Liver (tissue), 9 donors: ENCODE results near the gene PIEZO2. TPM values are rescaled to one million over a fixed set of nuclear protein-coding genes. Genes with fewer than 3 reads are reported as not detected.

Experiments used
- DNase-seq: peaks from one replicate; pipeline ENCODE4 v3.0.0-alpha.2; 2017; ENCODE audit warnings: low spot score
- H3K27ac ChIP-seq, 2 donors: one replicate each; pipeline ENCODE4 v1.7.0; 2013; ENCODE audit warnings: inconsistent platforms in 2 of 2, low read length in 2 of 2, control low read depth in 1 of 2, low read depth in 1 of 2, mild to moderate bottlenecking in 1 of 2
- H3K27me3 ChIP-seq, 4 donors: one replicate each; pipeline versions ENCODE4 v1.6.1 to v1.7.0; 2013; ENCODE audit warnings: low read length in 3 of 4, inconsistent platforms in 1 of 4, mild to moderate bottlenecking in 1 of 4, moderate library complexity in 1 of 4; ENCODE audit not compliant: control insufficient read depth in 4 of 4, insufficient read depth in 4 of 4
- H3K36me3 ChIP-seq, 4 donors: one replicate each; pipeline versions ENCODE4 v1.6.1 to v1.7.0; 2013; ENCODE audit warnings: low read length in 3 of 4, mild to moderate bottlenecking in 3 of 4, low read depth in 1 of 4, moderate library complexity in 1 of 4; ENCODE audit not compliant: control insufficient read depth in 4 of 4, insufficient read depth in 3 of 4
- H3K4me1 ChIP-seq, 4 donors: one replicate each; pipeline versions ENCODE4 v1.6.1 to v1.7.0; 2013; ENCODE audit warnings: low read length in 3 of 4, mild to moderate bottlenecking in 3 of 4, moderate library complexity in 1 of 4; ENCODE audit not compliant: control insufficient read depth in 4 of 4, insufficient read depth in 4 of 4
- H3K4me3 ChIP-seq, 3 donors: one replicate each; pipeline versions ENCODE4 v1.6.1 to v1.7.0; 2013; ENCODE audit warnings: low read length in 3 of 3, control low read depth in 1 of 3, low read depth in 1 of 3, mild to moderate bottlenecking in 1 of 3
- H3K9ac ChIP-seq, 2 donors: one replicate each; pipeline ENCODE4 v1.7.0; 2013; ENCODE audit warnings: low read length in 2 of 2, mild to moderate bottlenecking in 2 of 2, moderate library complexity in 2 of 2, control low read depth in 1 of 2, low read depth in 1 of 2
- H3K9me3 ChIP-seq, 4 donors: one replicate each; pipeline versions ENCODE4 v1.6.1 to v1.7.0; 2013; ENCODE audit warnings: low read length in 3 of 4; ENCODE audit not compliant: control insufficient read depth in 4 of 4
- ATF3 ChIP-seq: IDR thresholded peaks from 2 replicates; pipeline ENCODE4 v1.6.1; 2016; ENCODE audit warnings: antibody characterized with exemption
- CTCF ChIP-seq: fragments of 150-350 bp; IDR thresholded peaks from 2 replicates; pipeline ENCODE4 v1.5.1; 2017; ENCODE audit warnings: improper control_type of control experiment, low read depth, low read length; ENCODE audit not compliant: missing input control
- EGR1 ChIP-seq, 2 donors: IDR thresholded peaks; 2 replicates each; pipeline ENCODE4 v1.6.1; 2016 to 2018; ENCODE audit warnings: antibody characterized with exemption in 2 of 2, low read depth in 2 of 2
- FOXA1 ChIP-seq: IDR thresholded peaks from 2 replicates; pipeline ENCODE4 v1.6.1; 2016; ENCODE audit warnings: antibody characterized with exemption
- FOXA2 ChIP-seq: IDR thresholded peaks from 2 replicates; pipeline ENCODE4 v1.6.1; 2016; ENCODE audit warnings: antibody characterized with exemption
- GABPA ChIP-seq, 2 donors: IDR thresholded peaks in 1 of 2; conservative IDR thresholded peaks in 1 of 2; 2 replicates each; pipeline ENCODE4 v1.6.1; 2016; ENCODE audit warnings: antibody characterized with exemption in 2 of 2, mild to moderate bottlenecking in 1 of 2, moderate library complexity in 1 of 2
- HNF4A ChIP-seq, 2 donors: conservative IDR thresholded peaks; 2 replicates each; pipeline ENCODE4 v1.6.1; 2016; ENCODE audit warnings: antibody characterized with exemption in 2 of 2, mild to moderate bottlenecking in 2 of 2
- HNF4G ChIP-seq: IDR thresholded peaks from 2 replicates; pipeline ENCODE4 v1.6.1; 2016; ENCODE audit warnings: antibody characterized with exemption
- JUND ChIP-seq, 2 donors: IDR thresholded peaks; 2 replicates each; pipeline ENCODE4 v1.6.1; 2016; ENCODE audit warnings: antibody characterized with exemption in 2 of 2
- MAX ChIP-seq: IDR thresholded peaks from 2 replicates; pipeline ENCODE4 v1.6.1; 2016; ENCODE audit warnings: antibody characterized with exemption
- NR2F2 ChIP-seq: IDR thresholded peaks from 2 replicates; pipeline ENCODE4 v1.6.1; 2016; ENCODE audit warnings: antibody characterized with exemption
- RAD21 ChIP-seq, 2 donors: IDR thresholded peaks; 2 replicates each; pipeline ENCODE4 v1.6.1; 2016; ENCODE audit warnings: antibody characterized with exemption in 2 of 2, mild to moderate bottlenecking in 2 of 2
- REST ChIP-seq: IDR thresholded peaks from 2 replicates; pipeline ENCODE4 v1.6.1; 2016; ENCODE audit warnings: antibody characterized with exemption, mild to moderate bottlenecking
- RXRA ChIP-seq, 2 donors: IDR thresholded peaks; 2 replicates each; pipeline ENCODE4 v1.6.1; 2017 to 2018; ENCODE audit warnings: antibody characterized with exemption in 2 of 2, mild to moderate bottlenecking in 1 of 2
- SP1 ChIP-seq: IDR thresholded peaks from 2 replicates; pipeline ENCODE4 v1.6.1; 2018; ENCODE audit warnings: antibody characterized with exemption, mild to moderate bottlenecking
- TAF1 ChIP-seq: conservative IDR thresholded peaks from 2 replicates; pipeline ENCODE4 v1.6.1; 2016; ENCODE audit warnings: antibody characterized with exemption, mild to moderate bottlenecking
- YY1 ChIP-seq: IDR thresholded peaks from 2 replicates; pipeline ENCODE4 v1.6.1; 2016; ENCODE audit warnings: antibody characterized with exemption, mild to moderate bottlenecking
- ZBTB33 ChIP-seq: IDR thresholded peaks from 2 replicates; pipeline ENCODE4 v1.6.1; 2016; ENCODE audit warnings: antibody characterized with exemption
- WGBS: extraction: QIAGEN DNeasy Blood & Tissue Kit; methylation state at CpG from one replicate; pipeline ENCODE4 v1.1.7; 2013; 5-methylcytosine and 5-hydroxymethylcytosine counted together
- polyA plus RNA-seq, 2 donors: library from polyadenylated mRNA; stranded (reverse) in 1 of 2; unstranded in 1 of 2; fragments of 200-250 nt in 1 of 2; fragments of >200 nt in 1 of 2; fragmentation: Nextera tagmentation in 1 of 2; extraction: Ambion mirVana in 1 of 2; gene quantifications; one replicate each; pipeline versions ENCODE4 v1.2.1 to v1.2.3, GENCODE V29; 2013 to 2015
- total RNA-seq, 2 donors: library from RNA; depleted of rRNA; stranded (reverse); fragments of >200 nt; gene quantifications; one replicate each; pipeline ENCODE4 v1.2.3, GENCODE V29; 2014
- donor health status: healthy.
- donor health status: healthy.
- donor health status: healthy.
- donor health status: healthy.
- donor health status: healthy.

PIEZO2 gene
- total and polyA plus RNA-seq, 4 donors, result 1.1 to 12.3 (median 4.8) TPM

GRCh38 chr18:11034884-11035283 is 114.5 kb downstream of the PIEZO2 start:
- WGBS, result 69% methylated on average over 4 of the region's 4 CpGs
- Histone ChIP-seq H3K36me3 (no peaks in the 10 kb centered on the region), H3K4me1 (peaks cover 3 to 9% (median 7%) of the 10 kb centered on the region in 4 donors), H3K27ac (no peak overlapping the region), H3K4me3 (no peak overlapping the region), H3K9me3 (no peaks in the 10 kb centered on the region), H3K27me3 (no peaks in the 10 kb centered on the region), H3K9ac (no peak overlapping the region)
- TF ChIP-seq ATF3 (no peak), YY1 (no peak)
- no peak for DNase-seq

- H3K4me1 ChIP-seq, result peaks cover 3 to 15% (median 10%) of the 10 kb centered on the region in 4 donors
- no peaks in the 10 kb centered on the region for H3K9me3 ChIP-seq
- no peak overlapping the region for H3K4me3 ChIP-seq
- TF ChIP-seq RAD21 (IDR thresholded peaks at IDR 0.05), result no peak
- TF ChIP-seq YY1, result no peak
- TF ChIP-seq ZBTB33, result no peak
- TF ChIP-seq MAX, result no peak
- TF ChIP-seq HNF4G, result no peak
- TF ChIP-seq JUND (IDR thresholded peaks at IDR 0.05), result no peak
- no peak for TF ChIP-seq HNF4A (conservative IDR thresholded peaks at IDR 0.05)
- no peak for TF ChIP-seq FOXA1
- no peak for TF ChIP-seq SP1
- TF ChIP-seq TAF1, result no peak
- DNase-seq, result no peak
- no peaks in the 10 kb centered on the region for H3K27me3 ChIP-seq
- H3K36me3 ChIP-seq, result no peaks in the 10 kb centered on the region
- WGBS, result 95% methylated on average over 8 of the region's 8 CpGs
- H3K27ac ChIP-seq, result no peak overlapping the region
- H3K9ac ChIP-seq, result no peak overlapping the region
Measured at GRCh38 chr18:11033503-11033902, 115.9 kb downstream of the PIEZO2 start.

GRCh38 chr18:11031966-11032365 is 117.4 kb downstream of the PIEZO2 start:
- whole genome bisulfite sequencing, result 93% methylated on average over 5 of the region's 5 CpGs
- H3K36me3 ChIP-seq, result no peaks in the 10 kb centered on the region

More at GRCh38 chr18:11031966-11032365, 117.4 kb downstream of the PIEZO2 start:
- DNase-seq, result no peak
- Histone ChIP-seq H3K27me3 (no peaks in the 10 kb centered on the region), H3K9ac (no peak overlapping the region), H3K4me1 (peaks cover 3 to 15% (median 12%) of the 10 kb centered on the region in 4 donors), H3K27ac (no peak overlapping the region), H3K9me3 (no peaks in the 10 kb centered on the region), H3K4me3 (no peak overlapping the region)
- TF ChIP-seq NR2F2 (no peak), ATF3 (no peak), EGR1 (IDR thresholded peaks at IDR 0.05; ENCODE audit: low read depth in 2 of 2) (no peak), HNF4A (conservative IDR thresholded peaks at IDR 0.05) (no peak), RXRA (IDR thresholded peaks at IDR 0.05) (no peak), FOXA1 (no peak), CTCF (no peak), GABPA (IDR thresholded peaks at IDR 0.05 in 1 of 2, conservative IDR thresholded peaks at IDR 0.05 in 1 of 2) (no peak), FOXA2 (no peak), SP1 (no peak), REST (no peak), MAX (no peak), RAD21 (IDR thresholded peaks at IDR 0.05) (no peak), HNF4G (no peak), JUND (IDR thresholded peaks at IDR 0.05) (no peak)
